Measurements from ENCODE around the gene RAX2. TPM values are rescaled to one million over a fixed set of nuclear protein-coding genes. Genes with fewer than 3 reads are reported as not detected.
"Not testable (repeated sequence)": the region's sequence is repeated elsewhere in the genome, so short reads cannot be mapped to it uniquely, and the experiment has no call there.

The RAX2 gene
- total and polyA plus RNA-seq, 2 experiments from 2014 or later, result not detected

DNA sequence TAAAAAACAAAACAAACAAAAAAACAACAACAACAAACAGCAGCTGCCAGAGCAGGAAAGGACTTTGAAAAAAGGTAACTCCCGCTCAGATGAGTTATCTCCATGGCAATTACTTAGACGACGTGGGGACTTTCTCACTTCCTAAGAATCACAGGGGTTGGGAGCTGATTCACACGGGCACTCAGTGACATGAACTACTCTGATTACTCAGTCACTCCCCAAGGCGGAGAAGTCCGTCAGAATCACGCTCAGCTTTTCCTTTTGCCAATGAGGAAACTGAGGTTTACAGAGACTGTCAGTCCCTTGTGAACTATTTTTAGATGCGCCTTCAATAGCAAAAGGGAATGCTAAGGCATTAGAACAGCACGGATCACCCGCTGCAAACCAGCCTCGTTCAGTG, 46.4 kb upstream of the RAX2 start:
- H3K4me3 ChIP-seq, result peak overlapping the region; percentile 14
- in situ Hi-C loops (cut with MboI), result no loop called here
- H3K27me3 ChIP-seq (replicated peaks; ENCODE audit: insufficient read depth), result no peaks in the 10 kb centered on the region
- no peak overlapping the region for H3K9ac ChIP-seq
- no peaks in the 10 kb centered on the region for H3F3A ChIP-seq (ENCODE audit: insufficient read depth)
- no peaks in the 10 kb centered on the region for H3K9me2 ChIP-seq (ENCODE audit: insufficient read depth)
- peak overlapping the region; percentile 25 for H3K4me2 ChIP-seq (ENCODE audit: unreplicated experiment)
- 0 out of 2 replicates have a peak, but pooled peaks cover 7% of the 10 kb centered on the region for H3K4me1 ChIP-seq (ENCODE audit: insufficient read depth)
- WGBS, 2 experiments (ENCODE audit: low coverage in 1 of 2, low lambda C conversion rate in 2 of 2, missing lambda C conversion rate in 2 of 2), result 6 to 7% methylated on average over 11 of the region's 11 CpGs
- TF ChIP-seq EZH2phosphoT487 (IDR thresholded peaks at IDR 0.05; ENCODE audit: insufficient read depth, low read depth) (no peak), EZH2 (IDR thresholded peaks at IDR 0.05; ENCODE audit: insufficient read depth, poor library complexity, severe bottlenecking) (no peak)
- peak overlapping the region; percentile 55; the same call in 1 of the 2 replicates for H2AFZ ChIP-seq
- peak; percentile 83 for DNase-seq
- no peaks in the 10 kb centered on the region for H3K9me3 ChIP-seq (ENCODE audit: low read depth)
- no peaks in the 10 kb centered on the region for H3K79me2 ChIP-seq (ENCODE audit: insufficient read depth)
- H4K20me1 ChIP-seq (ENCODE audit: insufficient read depth), result no peaks in the 10 kb centered on the region
- H3K27ac ChIP-seq, result no peak overlapping the region
- H3K36me3 ChIP-seq (ENCODE audit: low read depth), result no peaks in the 10 kb centered on the region

DNA sequence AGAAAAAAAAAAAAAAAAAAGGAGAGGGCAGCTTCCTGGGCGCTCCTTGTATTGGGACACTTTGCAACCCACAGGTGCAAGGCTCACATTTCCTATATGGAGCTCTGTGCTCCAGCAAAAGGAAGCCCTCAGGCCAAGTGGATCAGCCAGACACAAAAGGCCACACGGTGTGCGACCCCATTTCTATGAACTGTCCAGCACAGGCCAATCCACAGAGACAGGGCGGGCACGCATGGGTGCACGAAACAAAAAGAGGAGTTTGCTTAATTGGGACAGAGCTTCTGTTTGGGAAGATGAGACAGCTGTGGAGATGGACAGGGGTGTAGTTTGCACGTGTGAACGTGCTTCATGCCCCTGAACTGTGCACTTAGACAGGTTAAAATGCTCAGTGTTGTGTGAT, 45.7 kb upstream of the RAX2 start:
- TF ChIP-seq EZH2phosphoT487 (IDR thresholded peaks at IDR 0.05; ENCODE audit: insufficient read depth, low read depth) (no peak), EZH2 (IDR thresholded peaks at IDR 0.05; ENCODE audit: insufficient read depth, poor library complexity, severe bottlenecking) (no peak)
- 70 to 76% methylated on average over 8 of the region's 8 CpGs for WGBS, 2 experiments (ENCODE audit: low coverage in 1 of 2, low lambda C conversion rate in 2 of 2, missing lambda C conversion rate in 2 of 2)
- Histone ChIP-seq H3F3A (ENCODE audit: insufficient read depth) (no peaks in the 10 kb centered on the region), H3K4me3 (no peak overlapping the region), H4K20me1 (ENCODE audit: insufficient read depth) (no peaks in the 10 kb centered on the region), H2AFZ (no peak overlapping the region), H3K79me2 (ENCODE audit: insufficient read depth) (no peaks in the 10 kb centered on the region), H3K27ac (no peak overlapping the region), H3K36me3 (ENCODE audit: low read depth) (no peaks in the 10 kb centered on the region), H3K9ac (no peak overlapping the region), H3K4me2 (ENCODE audit: unreplicated experiment) (no peak overlapping the region), H3K4me1 (ENCODE audit: insufficient read depth) (0 out of 2 replicates have a peak, but pooled peaks cover 7% of the 10 kb centered on the region), H3K9me3 (ENCODE audit: low read depth) (no peaks in the 10 kb centered on the region), H3K9me2 (ENCODE audit: insufficient read depth) (no peaks in the 10 kb centered on the region), H3K27me3 (replicated peaks; ENCODE audit: insufficient read depth) (no peaks in the 10 kb centered on the region)
- in situ Hi-C loops (cut with MboI), result no loop called here
- no peak for DNase-seq

DNA sequence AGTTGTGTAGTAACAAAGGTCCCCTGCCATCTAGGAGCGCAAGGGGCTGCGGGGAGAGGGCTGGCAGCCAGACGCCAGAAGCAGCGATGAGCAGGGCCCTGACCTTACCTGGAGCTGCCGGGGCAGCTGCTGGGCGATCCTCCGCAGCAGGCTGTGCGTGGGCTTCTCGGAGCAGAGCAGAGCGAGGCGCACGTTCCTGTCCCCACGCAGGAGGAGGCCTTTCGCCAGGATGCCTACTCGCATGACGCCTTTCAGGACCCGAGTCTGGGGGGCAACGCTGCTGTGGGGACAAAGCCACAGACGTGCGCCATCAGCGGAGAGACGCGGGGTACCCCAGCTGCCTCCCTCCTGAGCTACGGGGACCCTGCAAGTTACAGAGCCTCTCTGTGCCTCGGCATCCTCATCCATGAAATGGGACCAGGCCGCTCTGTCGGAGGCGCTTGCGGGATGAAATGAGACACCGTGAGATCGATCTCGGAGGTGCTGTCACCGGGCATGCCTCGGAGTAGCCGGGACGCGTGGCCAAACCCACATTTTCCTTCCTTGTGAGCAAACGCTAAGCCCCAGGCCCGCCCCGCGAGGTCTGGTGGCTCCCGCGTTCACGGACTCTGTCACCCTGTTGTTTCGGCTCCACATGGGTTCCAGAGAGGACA, 44.7 kb upstream of the RAX2 start:
- H3F3A ChIP-seq (ENCODE audit: insufficient read depth), result no peaks in the 10 kb centered on the region
- no peaks in the 10 kb centered on the region for H3K9me3 ChIP-seq (ENCODE audit: low read depth)
- no peak for DNase-seq
- no peak overlapping the region for H3K4me2 ChIP-seq (ENCODE audit: unreplicated experiment)
- no peaks in the 10 kb centered on the region for H3K27me3 ChIP-seq (replicated peaks; ENCODE audit: insufficient read depth)
- H3K9me2 ChIP-seq (ENCODE audit: insufficient read depth), result no peaks in the 10 kb centered on the region
- H3K36me3 ChIP-seq (ENCODE audit: low read depth), result no peaks in the 10 kb centered on the region
- no peak overlapping the region for H3K27ac ChIP-seq
- 0 out of 2 replicates have a peak, but pooled peaks cover 7% of the 10 kb centered on the region for H3K4me1 ChIP-seq (ENCODE audit: insufficient read depth)
- WGBS, 2 experiments (ENCODE audit: low coverage in 1 of 2, low lambda C conversion rate in 2 of 2, missing lambda C conversion rate in 2 of 2), result 73 to 74% methylated on average over 41 to 45 of the region's 45 CpGs
- H4K20me1 ChIP-seq (ENCODE audit: insufficient read depth), result no peaks in the 10 kb centered on the region
- in situ Hi-C loops (cut with MboI), result no loop called here
- H2AFZ ChIP-seq, result no peak overlapping the region
- no peaks in the 10 kb centered on the region for H3K79me2 ChIP-seq (ENCODE audit: insufficient read depth)
- no peak overlapping the region for H3K4me3 ChIP-seq
- TF ChIP-seq EZH2phosphoT487 (IDR thresholded peaks at IDR 0.05; ENCODE audit: insufficient read depth, low read depth), result no peak
- TF ChIP-seq EZH2 (IDR thresholded peaks at IDR 0.05; ENCODE audit: insufficient read depth, poor library complexity, severe bottlenecking), result no peak
- no peak overlapping the region for H3K9ac ChIP-seq

DNA sequence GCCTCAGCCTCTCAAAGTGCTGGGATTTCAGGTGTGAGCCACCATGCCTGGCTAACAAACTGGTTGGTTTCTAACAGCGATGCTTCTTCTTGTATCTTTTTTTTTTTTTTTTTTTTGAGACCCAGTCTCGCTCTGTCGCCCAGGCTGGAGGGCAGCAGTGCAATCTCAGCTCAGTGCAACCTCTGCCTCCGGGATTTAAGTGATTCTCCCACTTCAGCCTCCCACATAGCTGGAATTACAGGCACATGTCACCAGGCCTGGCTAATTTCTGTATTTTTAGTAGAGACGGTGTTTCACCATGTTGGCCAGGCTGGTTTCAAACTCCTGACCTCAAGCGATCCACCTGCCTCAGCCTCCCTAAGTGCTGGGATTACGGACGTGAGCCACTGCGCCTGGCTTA, 44.1 kb upstream of the RAX2 start:
- H3K27ac ChIP-seq; H3K27me3 ChIP-seq (replicated peaks; ENCODE audit: insufficient read depth); H3K4me3 ChIP-seq; H3K4me2 ChIP-seq (ENCODE audit: unreplicated experiment); H3K9me2 ChIP-seq (ENCODE audit: insufficient read depth); H3K4me1 ChIP-seq (ENCODE audit: insufficient read depth); in situ Hi-C loops (cut with MboI); DNase-seq; H3K79me2 ChIP-seq (ENCODE audit: insufficient read depth); H2AFZ ChIP-seq; H3K9ac ChIP-seq; H3F3A ChIP-seq (ENCODE audit: insufficient read depth); H3K9me3 ChIP-seq (ENCODE audit: low read depth); H3K36me3 ChIP-seq (ENCODE audit: low read depth); H4K20me1 ChIP-seq (ENCODE audit: insufficient read depth): not testable (repeated sequence)
- WGBS, 2 experiments (ENCODE audit: low coverage in 1 of 2, low lambda C conversion rate in 2 of 2, missing lambda C conversion rate in 2 of 2), result 71 to 76% methylated on average over 9 of the region's 9 CpGs

DNA sequence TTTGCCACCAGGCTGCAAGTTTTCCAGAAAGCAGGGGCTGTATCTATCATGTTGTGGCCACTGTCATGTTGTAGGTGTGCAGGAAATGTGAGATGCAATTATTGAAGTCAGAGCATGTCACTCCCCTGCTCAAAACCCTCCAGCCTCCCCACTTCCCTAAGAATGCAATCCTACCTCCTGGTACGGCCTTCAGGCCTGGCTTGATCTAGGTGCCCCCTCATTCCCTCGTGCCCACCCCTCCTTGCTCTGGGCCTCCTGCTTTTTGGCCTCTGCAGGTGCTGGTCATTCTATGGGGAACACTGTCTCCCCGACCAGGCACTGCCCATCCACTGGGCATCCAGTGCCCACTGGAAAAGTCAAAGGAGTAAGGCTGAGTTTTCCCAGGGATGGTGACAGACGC, 42.6 kb upstream of the RAX2 start:
- no peak overlapping the region for H3K4me3 ChIP-seq
- no peak overlapping the region for H3K9ac ChIP-seq
- H2AFZ ChIP-seq, result no peak overlapping the region
- H3F3A ChIP-seq (ENCODE audit: insufficient read depth), result no peaks in the 10 kb centered on the region
- 0 out of 2 replicates have a peak, but pooled peaks cover 7% of the 10 kb centered on the region for H3K4me1 ChIP-seq (ENCODE audit: insufficient read depth)
- H3K4me2 ChIP-seq (ENCODE audit: unreplicated experiment), result no peak overlapping the region
- H3K79me2 ChIP-seq (ENCODE audit: insufficient read depth), result no peaks in the 10 kb centered on the region
- in situ Hi-C loops (cut with MboI), result no loop called here
- H3K9me2 ChIP-seq (ENCODE audit: insufficient read depth), result no peaks in the 10 kb centered on the region
- H3K27ac ChIP-seq, result no peak overlapping the region
- H3K27me3 ChIP-seq (replicated peaks; ENCODE audit: insufficient read depth), result no peaks in the 10 kb centered on the region
- H4K20me1 ChIP-seq (ENCODE audit: insufficient read depth), result no peaks in the 10 kb centered on the region
- WGBS, 2 experiments (ENCODE audit: low coverage in 1 of 2, low lambda C conversion rate in 2 of 2, missing lambda C conversion rate in 2 of 2), result 64 to 72% methylated on average over 4 of the region's 4 CpGs
- no peaks in the 10 kb centered on the region for H3K36me3 ChIP-seq (ENCODE audit: low read depth)
- no peak for DNase-seq
- TF ChIP-seq EZH2phosphoT487 (IDR thresholded peaks at IDR 0.05; ENCODE audit: insufficient read depth, low read depth) (no peak), EZH2 (IDR thresholded peaks at IDR 0.05; ENCODE audit: insufficient read depth, poor library complexity, severe bottlenecking) (no peak)
- H3K9me3 ChIP-seq (ENCODE audit: low read depth), result no peaks in the 10 kb centered on the region
